T-helper 22 cell (primary cell): ENCODE measurements around the gene DNAJB8.

Experiments used
- DNase-seq: peaks from one replicate; pipeline ENCODE4 v3.0.0-alpha.2; 2020; ENCODE audit warnings: low read depth

Gene DNAJB8

GRCh38 chr3:128466840-128467541 lies at the start of gene DNAJB8:
Gene DNAJB8, minus strand, starts transcription at chr3:128466890. Its CDS starts 3,645 bp downstream, at chr3:128463245.
- no peak for DNase-seq

- no peak for DNase-seq
These were observed 49.3 kb upstream of the DNAJB8 start for GRCh38 chr3:128515967-128516366.

- no peak for DNase-seq
These were observed 42.2 kb upstream of the DNAJB8 start for GRCh38 chr3:128508852-128509251.

DNA sequence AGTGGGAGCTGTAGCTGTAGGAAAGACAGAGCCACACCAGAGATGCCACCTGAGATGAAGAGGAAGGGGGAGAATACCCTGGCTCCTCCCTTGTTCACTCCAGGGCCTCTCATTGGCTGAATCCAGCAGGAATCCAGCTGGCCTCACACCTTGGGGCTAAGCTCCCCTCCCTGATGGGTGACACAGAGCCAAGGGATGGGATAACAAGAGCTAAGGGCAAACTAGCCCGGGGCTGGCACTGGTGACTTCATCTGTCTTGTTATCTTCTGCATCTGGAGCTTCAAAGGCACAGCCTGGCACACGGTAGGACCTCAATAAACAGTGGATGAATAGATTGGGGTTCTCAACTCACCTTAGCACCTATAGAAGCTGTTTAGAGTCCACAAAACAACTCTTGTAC lies 40.1 kb upstream of the DNAJB8 start:
- DNase-seq: no peak

- no peak for DNase-seq
These were observed 39.1 kb upstream of the DNAJB8 start for GRCh38 chr3:128505771-128506170.

DNA sequence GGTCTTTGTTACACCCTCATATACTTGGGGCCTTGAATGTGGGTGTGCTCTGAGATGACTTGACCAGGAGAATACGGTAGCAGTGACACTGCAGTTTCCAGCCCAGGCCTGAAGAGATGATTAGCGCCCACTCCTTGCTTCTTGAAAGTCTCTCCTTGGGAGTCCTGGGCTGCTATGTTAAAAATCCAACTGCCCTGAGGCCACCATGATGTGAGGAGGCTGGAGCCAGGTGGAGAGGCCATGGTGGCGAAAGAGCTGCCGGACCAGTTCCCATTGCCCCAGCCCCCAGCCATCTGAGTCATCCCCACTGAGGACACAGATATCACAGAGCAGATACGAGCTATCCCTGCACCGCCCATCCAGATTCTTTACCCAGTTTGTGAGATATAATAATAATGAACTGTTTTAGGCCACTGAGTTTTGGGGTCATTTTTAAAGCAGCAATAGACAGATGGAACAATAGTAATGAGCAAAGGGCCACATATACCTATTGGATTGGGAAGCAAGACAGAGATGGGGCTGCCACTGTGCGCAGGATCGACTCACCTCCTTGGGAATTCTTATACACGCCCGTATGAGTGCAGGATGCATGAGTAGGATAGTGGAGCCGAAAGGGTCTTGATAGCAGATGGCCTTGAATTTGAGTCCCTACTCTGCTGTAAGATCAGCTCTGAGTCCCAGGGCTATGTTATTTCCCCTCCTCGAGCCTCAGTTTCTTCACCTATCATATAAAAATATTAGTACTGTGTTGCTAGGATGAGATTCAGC lies 38.5 kb upstream of the DNAJB8 start:
- DNase-seq: no peak

GRCh38 chr3:128504533-128504915 lies 37.8 kb upstream of the DNAJB8 start:
- no peak for DNase-seq

- DNase-seq: no peak
These were observed 37.3 kb upstream of the DNAJB8 start for GRCh38 chr3:128503751-128504532.

GRCh38 chr3:128503164-128503651 lies 36.5 kb upstream of the DNAJB8 start:
- no peak for DNase-seq

DNA sequence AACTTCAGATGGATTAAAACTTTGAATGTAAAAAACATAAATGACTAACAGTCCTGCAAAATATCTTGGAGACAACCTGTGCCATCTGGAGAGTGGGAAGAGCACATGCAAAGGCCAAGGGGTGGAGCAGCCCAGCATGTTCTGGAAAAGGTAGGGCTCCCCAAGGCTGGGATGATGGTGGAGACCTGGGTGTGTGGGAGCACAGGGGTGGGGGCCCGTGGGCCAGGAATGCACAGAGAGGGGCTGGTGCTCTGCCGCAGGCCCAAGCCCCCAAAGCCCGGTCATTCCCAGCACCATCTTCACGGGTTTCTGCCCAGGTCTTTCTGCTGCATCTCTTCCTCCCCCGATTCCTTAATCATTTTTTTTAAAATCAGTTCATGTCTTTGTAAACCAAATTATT lies 36.0 kb upstream of the DNAJB8 start:
- no peak for DNase-seq

DNA sequence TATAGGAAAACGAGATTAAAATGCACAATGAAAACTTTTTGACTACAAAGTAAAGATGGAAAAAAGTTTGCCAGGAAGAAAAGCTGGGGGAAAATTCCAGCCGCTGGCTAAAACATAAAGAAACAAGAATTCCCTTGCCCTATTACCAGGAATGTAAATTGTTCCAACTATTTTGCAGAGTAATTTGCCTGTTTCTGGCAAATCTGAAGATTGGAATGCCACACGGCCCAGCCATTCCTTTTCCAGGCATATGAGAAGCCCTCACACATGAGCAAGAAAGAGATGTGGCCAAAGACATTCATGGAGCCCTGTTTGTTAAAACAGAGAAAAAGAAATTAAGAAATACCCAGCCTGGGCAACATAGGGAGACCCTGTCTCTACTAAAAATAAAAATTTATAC lies 34.7 kb upstream of the DNAJB8 start:
- DNase-seq: no peak

GRCh38 chr3:128500556-128500955 lies 33.9 kb upstream of the DNAJB8 start:
- no peak for DNase-seq

- no peak for DNase-seq
These were observed 33.1 kb upstream of the DNAJB8 start for GRCh38 chr3:128499724-128500275.

- DNase-seq: no peak
These were observed 32.3 kb upstream of the DNAJB8 start for GRCh38 chr3:128498901-128499530.

- DNase-seq: no peak
These were observed 31.5 kb upstream of the DNAJB8 start for GRCh38 chr3:128498127-128498626.

- peak; percentile 23 for DNase-seq
These were observed 30.8 kb upstream of the DNAJB8 start for GRCh38 chr3:128497305-128498126.

GRCh38 chr3:128496602-128497304 lies 30.1 kb upstream of the DNAJB8 start:
- DNase-seq: no peak

- DNase-seq: no peak
These were observed 29.4 kb upstream of the DNAJB8 start for GRCh38 chr3:128496019-128496601.

- no peak for DNase-seq
These were observed 28.8 kb upstream of the DNAJB8 start for GRCh38 chr3:128495435-128495970.

DNA sequence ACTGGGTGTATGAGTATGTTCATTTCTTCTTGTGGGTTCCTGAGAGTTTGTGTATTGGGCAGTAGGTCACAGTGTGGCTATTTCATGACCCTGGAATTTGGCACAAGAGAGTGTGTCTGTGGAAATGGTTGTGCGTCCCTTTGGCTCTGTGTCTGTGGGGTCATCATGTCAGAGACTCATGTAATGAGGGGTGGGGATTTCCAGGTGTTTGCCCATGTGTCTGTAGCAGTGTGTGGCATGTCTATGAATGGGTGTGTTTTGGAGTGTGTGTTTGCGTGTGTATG lies 27.6 kb upstream of the DNAJB8 start:
- DNase-seq: no peak
